ENCODE results near the gene USB1.
A peak's percentile ranks its signal among the peaks of the same experiment; 100 is the strongest.

USB1 gene, protein sequence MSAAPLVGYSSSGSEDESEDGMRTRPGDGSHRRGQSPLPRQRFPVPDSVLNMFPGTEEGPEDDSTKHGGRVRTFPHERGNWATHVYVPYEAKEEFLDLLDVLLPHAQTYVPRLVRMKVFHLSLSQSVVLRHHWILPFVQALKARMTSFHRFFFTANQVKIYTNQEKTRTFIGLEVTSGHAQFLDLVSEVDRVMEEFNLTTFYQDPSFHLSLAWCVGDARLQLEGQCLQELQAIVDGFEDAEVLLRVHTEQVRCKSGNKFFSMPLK

DNA sequence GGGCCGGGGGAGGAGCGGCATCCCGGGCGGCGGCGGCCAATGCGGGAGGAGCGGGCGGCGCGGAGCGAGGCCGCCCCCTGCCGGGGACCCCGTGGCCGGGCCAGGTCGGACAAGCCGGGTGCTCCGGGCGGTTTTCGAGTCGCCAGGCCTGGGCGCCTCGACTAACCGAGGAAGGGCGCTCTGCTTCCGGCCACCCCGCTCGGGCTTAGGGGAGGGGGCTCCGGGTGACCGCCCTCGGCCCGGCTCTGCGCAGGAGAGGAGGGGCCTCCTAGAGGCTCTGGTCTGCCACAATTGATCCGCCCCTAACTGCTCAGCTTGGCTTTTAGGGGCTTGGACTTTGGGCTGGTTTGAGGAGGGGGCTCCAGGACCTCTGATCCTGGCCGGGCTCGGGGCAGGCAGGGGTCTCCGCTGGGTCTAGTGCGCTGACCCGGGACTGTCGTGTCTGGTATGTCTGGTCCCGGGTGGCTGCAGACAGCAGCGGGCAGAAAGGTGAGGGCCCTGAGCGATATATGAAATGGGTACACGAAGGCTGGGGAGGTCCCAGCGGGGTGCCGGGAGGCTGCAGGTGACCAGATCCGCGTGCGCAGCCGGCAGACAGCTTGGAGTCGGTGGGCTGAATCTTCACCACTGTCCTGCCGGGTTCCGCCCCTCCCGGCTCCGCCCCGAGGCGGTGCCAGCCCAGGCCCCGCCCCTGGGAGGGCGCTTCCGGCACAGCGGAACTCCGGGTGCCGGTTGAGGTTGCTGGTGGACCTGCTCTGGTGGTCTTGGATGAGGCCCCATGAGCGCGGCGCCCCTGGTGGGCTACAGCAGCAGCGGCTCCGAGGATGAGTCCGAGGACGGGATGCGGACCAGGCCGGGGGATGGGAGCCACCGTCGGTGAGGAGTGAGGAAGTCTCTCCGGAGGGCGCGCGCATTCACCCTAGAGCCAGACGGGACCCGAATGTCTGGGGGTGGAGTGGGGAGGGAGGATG is at the start of gene USB1:
TSS of gene USB1 (plus strand) at position 702 of the 971 bp plus-strand sequence. CDS start at position 779, 77 bp downstream.
- DNase-seq (ENCODE audit: low spot score), result peak; percentile 84

DNA sequence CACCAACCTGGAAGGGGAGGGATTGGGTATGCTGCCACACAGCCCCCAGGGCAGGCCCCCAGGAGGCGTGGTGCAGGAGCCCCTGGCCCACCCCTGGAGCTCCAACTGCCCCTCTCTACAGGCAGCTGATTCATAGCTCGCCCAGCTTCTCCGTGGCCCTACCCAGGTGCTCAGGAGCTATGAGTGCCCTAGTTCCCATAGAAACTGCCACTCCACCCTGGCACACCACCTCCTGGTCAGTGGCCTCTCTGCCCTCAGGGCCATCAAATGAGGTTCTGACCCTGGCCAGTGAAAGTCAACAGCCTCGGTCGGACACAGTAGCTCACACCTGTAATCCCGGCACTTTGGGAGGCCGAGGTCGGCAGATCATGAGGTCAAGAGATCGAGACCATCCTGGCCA is 48.3 kb upstream of the USB1 start:
- DNase-seq (ENCODE audit: low spot score), result no peak

DNA sequence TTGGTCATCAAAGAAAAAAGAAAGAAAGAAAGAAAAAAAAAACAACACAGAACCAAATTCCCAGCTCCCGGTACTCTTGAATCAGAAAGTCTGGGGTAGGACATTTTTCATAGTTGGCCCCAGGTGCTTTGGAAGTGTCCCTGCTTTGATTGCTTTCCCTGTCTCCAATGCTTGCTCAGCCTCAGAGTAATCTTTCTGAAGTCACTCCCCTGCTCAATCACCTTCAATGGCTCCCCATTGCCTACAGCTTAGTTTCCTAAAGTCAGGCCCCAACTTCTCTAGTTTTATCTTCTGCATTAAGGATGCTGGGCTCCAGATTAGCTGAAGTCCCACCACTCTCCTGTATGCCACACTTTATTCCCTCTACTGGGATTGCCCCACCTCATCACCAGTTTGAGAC is 47.4 kb upstream of the USB1 start:
- no peak for DNase-seq (ENCODE audit: low spot score)

DNA sequence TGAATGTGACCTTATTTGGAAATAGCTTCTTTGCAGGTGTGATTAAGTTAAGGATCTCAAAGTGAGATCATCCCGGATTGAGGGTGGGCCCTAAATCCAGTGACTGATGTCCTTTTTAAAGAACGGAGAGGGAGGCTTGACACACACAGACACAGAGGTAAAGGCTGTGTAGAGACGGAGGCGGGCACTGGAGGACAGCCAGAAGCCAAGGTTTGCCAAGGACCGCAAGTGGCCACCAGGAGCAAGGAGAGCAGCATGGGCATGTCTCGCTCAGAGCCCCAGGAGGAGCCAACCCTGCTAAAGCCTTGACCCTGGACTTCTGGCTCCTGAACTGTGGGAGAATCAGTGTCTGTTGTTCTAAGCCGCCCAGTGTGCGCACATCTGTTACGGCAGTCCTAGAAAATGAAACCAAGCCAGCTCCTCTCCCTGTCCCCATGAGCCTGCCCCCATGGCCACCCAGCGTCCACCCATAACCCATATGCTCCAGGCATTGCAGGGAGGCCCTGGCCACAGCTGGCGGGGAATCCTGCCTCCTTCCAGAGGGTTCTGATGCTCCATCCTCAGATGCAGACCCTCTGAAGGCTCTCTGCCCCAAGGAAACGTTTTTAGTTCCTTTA is 45.5 kb upstream of the USB1 start:
- no peak for DNase-seq (ENCODE audit: low spot score)

DNA sequence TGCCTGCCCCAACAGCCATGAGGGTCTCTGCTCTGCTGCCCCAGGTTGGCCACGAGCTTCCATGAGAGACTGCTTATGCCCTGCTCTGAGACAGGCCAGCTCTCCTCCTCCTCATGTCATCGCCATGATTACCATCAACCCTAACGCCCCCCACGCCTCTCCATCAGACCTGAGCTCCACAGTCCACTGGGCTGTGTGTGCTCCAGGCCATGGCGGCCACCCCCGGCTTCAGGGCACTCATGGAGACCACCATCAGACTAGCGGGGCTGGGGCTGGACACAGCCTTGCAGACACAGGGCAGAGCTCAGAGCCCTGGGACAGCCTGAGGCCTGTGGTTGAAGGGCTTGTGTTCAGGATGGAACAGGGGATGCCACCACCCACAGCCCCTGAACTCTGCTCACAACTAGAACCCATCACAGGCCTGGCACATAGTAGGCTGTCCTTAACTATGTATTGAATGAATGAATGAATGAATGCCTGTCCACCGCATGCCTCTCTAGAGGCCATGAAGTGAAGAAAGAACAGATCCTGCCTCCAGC is 44.9 kb upstream of the USB1 start:
- no peak for DNase-seq (ENCODE audit: low spot score)

DNA sequence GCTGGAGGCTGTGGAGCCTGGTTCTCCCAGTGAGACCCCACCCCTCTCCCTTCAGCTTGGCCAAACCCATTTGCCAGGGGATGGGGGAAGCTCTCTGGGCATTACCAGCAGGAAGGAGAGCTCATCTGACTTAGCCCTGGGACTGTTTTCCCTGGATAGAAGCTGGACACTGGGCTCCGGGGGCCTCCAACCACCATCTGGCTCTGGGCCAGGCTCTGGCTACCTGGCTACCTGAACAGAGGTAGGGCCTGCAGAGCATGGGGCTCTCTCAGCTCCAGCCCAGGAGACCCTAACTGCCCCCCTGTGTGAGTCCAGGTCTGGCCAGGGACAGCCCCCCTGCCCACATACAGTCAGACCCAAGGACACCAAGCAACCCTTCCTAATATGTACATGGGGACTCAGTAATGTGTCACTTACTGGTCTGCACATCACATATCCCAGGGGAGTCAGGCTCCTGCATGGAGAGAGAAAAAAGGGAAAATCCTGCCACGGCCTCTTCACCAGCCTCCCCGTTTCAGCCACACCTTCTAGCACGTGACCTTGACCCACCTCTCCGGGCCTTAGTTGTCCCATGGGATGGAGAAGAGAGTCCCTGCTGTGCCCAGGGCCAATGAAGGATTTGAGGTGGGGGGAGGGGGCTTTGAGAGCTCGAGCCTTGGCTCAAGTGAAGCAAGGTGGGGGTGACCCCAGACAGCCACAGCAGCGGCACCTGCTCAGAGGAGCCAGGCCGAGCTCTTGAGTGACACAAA is 44.1 kb upstream of the USB1 start:
- DNase-seq (ENCODE audit: low spot score), result no peak

DNA sequence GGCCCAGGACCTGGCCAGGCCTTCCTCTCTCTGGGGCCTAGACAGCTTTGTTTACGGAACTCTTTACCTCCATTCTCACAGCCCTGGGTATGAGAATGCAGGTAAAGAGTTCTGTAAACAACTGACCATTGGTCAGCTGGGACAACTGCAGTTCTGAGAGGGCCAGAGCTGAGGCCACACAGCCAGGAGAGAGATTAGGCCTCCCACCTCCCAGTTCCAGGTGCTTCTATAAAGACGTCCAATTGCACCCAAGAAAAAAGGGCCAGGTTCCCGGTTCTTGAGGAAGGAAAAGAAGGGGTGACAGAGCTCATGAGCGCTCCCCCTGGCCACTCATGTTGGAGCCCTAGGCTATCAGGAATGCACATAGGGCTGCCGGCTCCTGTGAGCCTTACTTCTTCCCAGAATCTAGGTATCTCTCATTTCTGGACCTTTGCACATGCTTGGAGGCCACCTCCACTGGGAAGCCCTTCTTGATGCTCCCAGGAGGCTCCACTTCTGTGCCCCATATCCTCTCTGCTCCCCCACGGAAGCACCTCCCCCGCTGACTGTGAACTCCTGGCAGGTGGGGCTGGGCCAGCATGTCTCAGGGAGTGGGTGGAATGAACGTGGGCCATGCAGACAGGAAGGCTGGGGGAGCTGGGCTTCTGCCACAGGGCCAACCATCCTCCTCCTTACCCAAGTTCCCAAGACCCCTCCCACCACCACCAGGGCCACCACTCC is 43.4 kb upstream of the USB1 start:
- no peak for DNase-seq (ENCODE audit: low spot score)

DNA sequence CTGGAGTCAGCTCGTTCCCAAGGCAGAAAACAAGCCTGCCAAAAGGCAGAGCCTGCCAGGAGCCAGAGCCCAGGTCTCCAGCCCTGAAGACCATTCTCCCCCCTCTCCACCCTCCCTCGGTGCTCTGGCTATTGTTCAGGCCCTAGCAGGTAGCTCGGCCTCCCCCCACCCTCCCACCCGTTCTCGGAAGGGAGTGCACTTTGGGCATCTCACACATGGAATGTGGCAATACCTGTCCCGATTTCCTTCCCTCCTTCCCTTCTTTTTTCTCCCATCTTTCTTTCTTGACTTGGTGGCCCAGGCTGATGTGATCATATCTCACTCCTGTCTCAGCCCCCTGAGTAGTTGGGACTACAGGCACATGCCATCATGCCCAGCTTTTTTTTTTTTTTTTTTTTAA is 42.7 kb upstream of the USB1 start:
- DNase-seq (ENCODE audit: low spot score), result no peak

DNA sequence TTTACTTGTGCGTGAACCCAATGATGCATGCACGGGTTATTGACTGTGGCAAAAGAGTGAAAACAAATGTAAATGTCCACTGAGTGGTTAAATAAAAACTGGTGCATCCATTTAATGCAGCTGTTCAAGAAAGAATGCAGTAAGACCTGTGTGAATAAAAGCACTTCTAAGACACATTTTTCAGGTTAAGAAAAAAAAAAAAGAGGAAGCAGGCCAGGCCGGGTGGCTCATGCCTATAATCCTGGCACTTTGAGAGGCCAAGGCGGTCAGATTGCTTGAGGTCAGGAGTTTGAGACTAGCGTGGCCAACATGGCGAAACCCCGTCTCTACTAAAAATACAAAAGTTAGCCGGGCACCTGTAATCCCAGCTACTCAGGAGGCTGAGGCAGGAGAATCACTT is 42.1 kb upstream of the USB1 start:
- no peak for DNase-seq (ENCODE audit: low spot score)

DNA sequence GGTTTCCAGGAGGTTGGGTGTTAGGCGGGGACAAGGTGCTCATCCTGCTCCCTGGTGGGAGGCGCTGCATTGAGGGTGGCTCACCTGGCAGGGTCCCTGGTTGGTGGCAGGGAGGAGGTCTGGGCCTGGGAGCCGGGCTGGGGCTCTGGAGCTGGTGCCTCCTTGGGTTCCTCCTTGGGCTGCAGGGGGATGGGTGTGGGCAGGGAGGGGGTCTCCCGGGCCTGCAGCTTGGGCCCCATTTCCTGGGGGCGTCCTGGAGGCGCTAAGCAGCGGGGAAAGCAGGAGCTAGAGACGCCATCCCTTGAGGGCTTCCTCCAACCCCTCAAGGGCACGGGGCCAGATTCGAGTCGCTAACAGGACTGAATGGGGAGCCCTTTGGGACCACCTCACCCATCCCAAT is 41.4 kb upstream of the USB1 start:
- no peak for DNase-seq (ENCODE audit: low spot score)

DNA sequence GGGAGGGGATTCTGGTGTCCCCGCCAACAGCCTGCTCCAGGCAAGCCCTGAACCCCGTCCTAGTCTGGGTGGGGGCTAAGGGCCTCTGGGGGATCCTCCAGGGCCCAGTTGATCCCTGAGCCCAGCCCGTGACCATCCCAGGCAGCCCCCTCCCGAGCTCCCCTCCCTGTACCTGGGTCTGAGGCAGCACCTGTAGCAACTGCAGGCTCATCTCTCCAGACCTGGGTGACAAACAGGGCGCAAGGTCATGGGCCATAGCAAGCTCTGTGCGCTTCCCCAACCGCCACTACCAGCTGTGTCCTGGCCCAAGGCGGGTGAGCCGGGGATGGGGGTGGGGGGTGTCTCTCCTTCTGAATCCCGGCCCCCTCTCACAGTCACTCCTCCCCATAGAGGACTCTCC is 40.9 kb upstream of the USB1 start:
- no peak for DNase-seq (ENCODE audit: low spot score)

DNA sequence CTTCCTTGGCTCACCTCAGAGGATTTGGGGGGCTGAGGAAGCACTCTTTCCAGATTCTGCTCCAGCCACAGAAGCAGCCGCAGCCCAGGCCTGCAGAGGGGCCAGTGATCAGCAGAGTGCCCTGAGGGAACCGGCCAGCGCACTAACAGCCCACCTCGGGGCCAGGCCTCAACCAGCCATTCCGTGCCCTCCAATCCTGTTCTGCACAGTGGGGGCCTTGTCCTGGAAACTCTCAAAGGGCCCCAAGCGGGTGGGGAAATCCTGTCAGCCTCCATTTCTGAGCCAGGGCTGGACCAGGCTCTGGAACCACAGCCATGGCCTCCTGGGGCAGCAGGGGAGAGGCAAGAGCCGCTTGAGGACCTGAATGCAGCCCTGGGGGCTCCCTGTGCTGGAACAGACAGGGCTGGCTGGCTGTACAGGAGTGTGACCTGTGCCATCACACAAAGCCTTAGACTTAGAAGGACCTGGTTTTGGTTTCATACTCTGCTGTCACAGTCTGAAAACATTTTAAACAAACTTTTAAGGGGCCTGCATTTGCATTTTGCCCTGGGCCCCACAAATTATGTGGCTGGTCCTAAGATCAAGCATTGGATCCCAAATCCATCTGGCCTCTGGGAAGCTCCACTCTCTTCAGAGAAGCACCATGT is 40.3 kb upstream of the USB1 start:
- DNase-seq (ENCODE audit: low spot score), result no peak

DNA sequence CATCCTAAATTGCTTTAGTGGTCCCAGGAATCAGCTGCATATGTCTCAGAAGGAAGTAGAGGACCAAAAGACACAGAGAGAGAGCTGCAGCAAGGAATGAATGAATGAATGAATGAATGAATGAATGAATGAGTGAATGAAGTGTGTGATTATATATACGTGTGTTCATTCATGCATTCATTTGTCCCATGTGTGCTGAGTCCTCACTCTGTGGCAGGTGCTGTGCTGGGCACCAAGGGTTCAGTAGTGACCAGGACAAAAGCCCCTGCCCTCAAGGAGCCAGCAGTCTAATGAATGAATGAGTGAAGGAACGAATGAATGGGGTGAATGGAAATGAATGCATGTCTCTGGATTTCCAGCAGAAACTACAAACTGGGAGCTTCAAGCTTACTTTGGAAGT is 39.7 kb upstream of the USB1 start:
- DNase-seq (ENCODE audit: low spot score), result no peak

DNA sequence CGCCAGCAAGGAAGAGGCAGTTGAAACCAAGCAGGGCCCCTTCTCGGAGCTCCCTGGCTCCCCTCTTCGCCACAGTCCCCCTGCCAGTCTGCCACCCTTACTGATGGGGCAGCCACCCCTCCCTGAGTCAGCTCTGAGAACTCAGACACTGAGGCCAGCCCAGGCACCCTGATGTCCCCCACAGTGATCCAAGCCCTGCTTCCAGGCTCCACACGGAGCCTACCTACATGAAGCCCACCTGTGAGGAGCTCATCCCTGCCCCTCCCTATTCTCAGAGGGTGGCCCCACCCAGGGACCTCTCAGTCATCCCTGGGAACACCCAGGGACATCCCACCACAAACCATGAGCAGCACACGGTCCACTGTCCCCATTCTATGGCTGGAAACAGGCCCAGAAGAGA is 39.2 kb upstream of the USB1 start:
- no peak for DNase-seq (ENCODE audit: low spot score)

DNA sequence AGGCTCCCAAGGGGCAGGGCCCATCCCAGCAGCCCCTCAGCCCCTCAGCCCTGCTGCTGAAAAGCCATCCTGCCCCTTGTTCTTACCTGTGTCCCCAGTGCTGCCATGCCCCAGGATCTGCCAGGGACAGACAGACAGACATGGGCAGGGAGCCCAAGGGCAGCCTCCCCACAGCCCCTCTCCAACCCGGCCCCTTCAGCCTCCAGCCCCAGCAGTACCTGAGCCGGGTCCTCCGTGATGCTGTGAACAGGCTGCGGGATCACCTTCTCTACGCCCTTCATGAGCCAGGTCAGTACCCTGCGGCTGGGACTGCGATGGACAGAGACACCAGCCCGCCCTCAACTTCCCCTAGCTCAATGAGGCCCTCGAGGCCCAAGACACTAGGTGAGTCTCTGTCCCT is 38.5 kb upstream of the USB1 start:
- DNase-seq (ENCODE audit: low spot score), result no peak

DNA sequence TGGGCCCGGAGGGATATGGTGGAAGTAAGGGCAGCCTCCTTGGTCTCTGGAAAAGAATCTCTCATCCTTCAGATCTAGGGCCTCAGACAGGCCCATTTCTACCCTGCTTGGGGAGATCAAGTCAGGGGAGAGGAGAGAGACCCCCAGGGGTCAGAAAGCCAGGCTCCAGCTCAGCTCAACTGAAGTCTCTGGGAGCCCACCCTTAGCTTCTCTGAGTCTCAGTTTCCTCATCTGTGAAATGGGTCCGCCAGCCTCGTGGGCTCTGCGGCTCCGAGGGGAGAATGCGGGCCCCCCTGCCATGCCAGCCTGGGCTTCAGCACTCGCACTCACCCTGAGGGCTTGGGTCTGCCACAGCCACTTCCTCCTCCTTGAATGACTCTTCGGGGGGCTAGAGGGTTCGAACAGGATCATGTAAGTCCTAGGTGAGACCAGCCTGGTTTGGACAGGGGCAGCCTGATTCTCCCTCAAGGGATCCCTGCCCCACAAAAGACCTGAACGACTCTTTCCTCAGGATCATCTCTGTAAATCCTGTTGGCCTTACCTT is 37.0 kb upstream of the USB1 start:
- no peak for DNase-seq (ENCODE audit: low spot score)

DNA sequence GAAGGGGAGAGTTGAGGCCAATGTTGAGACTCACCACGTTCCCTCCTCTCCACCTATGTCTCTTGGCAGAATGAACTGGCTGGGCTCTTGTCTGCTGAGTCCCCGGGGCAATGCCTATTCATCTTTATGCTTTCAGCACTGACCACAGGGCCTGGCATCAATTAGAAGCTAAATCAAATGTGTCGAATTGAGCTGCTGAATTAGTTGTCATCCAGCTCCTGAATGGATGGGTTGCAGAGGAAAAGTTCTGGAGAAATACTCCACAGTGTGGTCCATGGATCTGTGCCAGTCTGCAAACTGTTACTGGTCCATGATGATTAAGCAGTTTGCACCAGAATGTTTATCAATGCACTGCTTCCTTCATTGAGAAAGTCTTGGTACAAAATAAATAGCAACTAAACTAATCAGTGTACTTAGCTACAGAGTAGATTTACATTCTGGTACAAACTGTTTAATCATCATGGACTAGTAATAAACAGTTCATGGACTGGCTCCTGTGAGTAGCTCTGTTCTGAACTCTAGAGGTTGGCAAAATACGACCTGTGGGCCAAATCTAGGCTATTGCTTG is 34.9 kb upstream of the USB1 start:
- DNase-seq (ENCODE audit: low spot score), result no peak

DNA sequence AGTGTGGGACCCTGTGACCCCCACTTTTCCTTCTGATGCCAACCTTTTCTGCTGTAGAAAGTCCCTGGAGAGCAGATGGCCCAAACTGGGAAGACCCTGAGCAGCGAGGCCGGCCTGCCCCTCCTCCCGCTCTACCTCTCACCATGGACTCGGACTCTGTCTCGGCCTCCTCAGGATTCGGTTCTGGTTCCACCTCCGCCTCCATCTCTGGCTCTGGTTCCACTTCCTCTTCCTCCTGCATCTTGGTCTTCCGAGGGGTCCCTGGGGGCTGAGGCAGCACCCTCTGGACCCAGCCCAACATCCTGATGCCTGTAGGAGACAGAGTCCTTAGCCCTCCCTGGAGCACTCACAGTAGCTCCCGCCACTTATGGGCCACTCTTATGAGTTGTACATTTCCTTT is 34.2 kb upstream of the USB1 start:
- no peak for DNase-seq (ENCODE audit: low spot score)

DNA sequence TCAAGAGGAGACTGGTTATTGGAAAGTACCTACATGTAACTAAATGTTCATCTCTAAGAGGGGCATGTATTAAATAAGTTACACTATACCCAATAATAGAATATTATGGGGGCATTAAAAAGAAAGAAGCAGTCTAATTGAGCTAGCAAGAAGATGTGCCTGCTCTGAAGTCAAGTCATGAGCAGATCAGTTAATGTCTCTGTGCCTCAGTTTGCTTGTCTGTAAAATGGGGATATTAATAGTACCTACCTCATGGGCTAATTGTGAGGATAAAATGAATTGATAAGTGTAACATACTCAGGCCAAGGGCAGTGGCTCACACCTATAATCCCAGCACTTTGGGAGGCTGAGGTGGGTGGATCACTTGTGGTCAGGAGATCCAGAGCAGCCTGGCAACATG is 33.3 kb upstream of the USB1 start:
- no peak for DNase-seq (ENCODE audit: low spot score)

DNA sequence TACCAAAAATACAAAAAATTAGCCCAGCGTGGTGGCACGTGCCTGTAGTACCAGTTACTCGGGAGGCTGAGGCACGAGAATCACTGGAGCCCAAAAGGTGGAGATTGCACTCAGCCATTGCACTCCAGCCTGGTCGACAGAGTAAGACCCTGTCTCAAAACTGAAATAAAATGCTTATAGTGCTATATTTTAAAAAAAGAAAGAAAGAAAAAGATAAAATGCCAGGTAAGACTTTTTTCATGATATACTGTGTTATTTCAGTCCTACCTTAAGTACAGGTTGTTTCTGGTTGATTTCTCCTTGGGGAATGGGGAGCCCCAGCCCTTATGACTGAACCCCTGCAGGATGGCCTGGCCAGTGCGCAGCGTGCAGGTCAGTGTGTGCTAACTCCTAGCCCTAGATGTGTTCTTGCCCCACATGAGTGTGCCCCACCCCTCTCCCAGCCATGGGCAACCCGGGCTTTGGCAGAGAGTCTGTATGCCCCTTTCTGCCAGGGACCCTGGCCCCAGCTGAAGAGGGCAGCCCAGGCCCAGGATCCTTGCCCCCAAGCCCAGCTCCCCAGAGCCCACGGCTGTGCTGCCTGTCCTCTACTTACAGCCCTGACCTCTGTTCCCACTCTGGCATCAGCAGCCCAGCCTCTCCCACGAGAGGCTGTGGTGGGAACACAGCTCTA is 31.6 kb upstream of the USB1 start:
- no peak for DNase-seq (ENCODE audit: low spot score)
